A549 (cell line): ENCODE data around the gene CACNA1C.

ENCODE experiments used
- CTCF ChIP-seq: fragments of >200 bp; sonication (Bioruptor Twin); formaldehyde crosslinking; IDR thresholded peaks from 3 replicates; pipeline ENCODE4 v1.5.1; 2016
- MYC ChIP-seq: IDR thresholded peaks from 2 replicates; pipeline ENCODE4 v1.6.1; 2012; ENCODE audit warnings: mild to moderate bottlenecking, inconsistent platforms, low read length, improper control_type of control experiment, borderline replicate concordance
- NPAS2 ChIP-seq: fragments of 250-450 bp; sonication (Bioruptor Pico); IDR thresholded peaks from 2 replicates; pipeline ENCODE4 v1.8.0; 2022; ENCODE audit warnings: mild to moderate bottlenecking, moderate library complexity, borderline replicate concordance
- PHF8 ChIP-seq: fragments of 200-600 bp; sonication (generic); IDR thresholded peaks from 2 replicates; pipeline ENCODE4 v1.6.1; 2016; ENCODE audit warnings: low read depth, mild to moderate bottlenecking, antibody characterized with exemption, moderate library complexity, borderline replicate concordance
- TF ChIP-seq, protein P1 (sequence below): IDR thresholded peaks from 2 replicates; pipeline ENCODE4 v1.6.1; 2012; ENCODE audit warnings: low read depth, borderline replicate concordance

DNA sequence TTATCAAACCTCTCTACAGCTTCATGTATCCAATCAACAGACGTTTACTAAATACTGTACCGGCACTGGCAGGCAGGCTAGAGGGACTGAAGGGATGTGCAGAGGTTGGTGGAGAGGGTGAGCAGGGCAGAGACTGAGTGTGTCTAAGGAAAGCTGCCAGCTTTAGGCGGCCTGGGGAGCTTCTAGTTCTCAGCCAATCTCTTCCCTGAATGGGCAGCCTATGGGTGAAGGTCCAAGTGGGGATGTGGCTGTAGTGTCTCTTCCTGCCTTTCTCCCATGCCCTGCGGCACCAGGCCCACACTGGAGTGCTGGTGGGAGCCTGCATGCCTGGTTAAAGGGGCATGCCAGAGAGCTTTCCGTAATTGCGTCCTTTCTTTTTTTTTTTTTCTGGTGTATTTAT, 239.8 kb downstream of the CACNA1C start:
- TF ChIP-seq PHF8 (no peak), MYC (no peak), NPAS2 (no peak), CTCF (no peak)
- TF ChIP-seq, protein P1, sequence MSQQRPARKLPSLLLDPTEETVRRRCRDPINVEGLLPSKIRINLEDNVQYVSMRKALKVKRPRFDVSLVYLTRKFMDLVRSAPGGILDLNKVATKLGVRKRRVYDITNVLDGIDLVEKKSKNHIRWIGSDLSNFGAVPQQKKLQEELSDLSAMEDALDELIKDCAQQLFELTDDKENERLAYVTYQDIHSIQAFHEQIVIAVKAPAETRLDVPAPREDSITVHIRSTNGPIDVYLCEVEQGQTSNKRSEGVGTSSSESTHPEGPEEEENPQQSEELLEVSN: no peak
